K562 (cell line): ENCODE data around the gene TMEM163.

ENCODE experiments used
- ID3 ChIP-seq, 2 experiments: fragments of 250-450 bp in 1 of 2; fragments of 450-650 bp in 1 of 2; sonication (Bioruptor Pico) in 1 of 2; IDR thresholded peaks; 2 replicates each; pipeline versions ENCODE4 v1.6.1 to v1.8.0; 2016 to 2021; ENCODE audit warnings: mild to moderate bottlenecking in 2 of 2, moderate library complexity in 2 of 2, missing compliant biosample characterization in 1 of 2, missing genetic modification characterization in 1 of 2
- REST ChIP-seq, 2 experiments: fragments of 450-650 bp; formaldehyde crosslinking in 1 of 2; IDR thresholded peaks; 2 replicates each; pipeline versions ENCODE4 v1.4.0 to v1.6.1; 2014 to 2020; ENCODE audit warnings: mild to moderate bottlenecking in 2 of 2, borderline replicate concordance in 1 of 2, low read depth in 1 of 2
- RFX1 ChIP-seq: fragments of 450-650 bp; IDR thresholded peaks from 2 replicates; pipeline ENCODE4 v1.6.1; 2016; ENCODE audit warnings: mild to moderate bottlenecking, moderate library complexity
- TAF1 ChIP-seq: IDR thresholded peaks from 2 replicates; pipeline ENCODE4 v1.6.1; 2011; ENCODE audit warnings: mild to moderate bottlenecking, low read length, moderate library complexity; ENCODE audit not compliant: insufficient read depth, control insufficient read depth, severe bottlenecking; ENCODE audit errors: extremely low read depth
- TCF7L2 ChIP-seq: fragments of 150-350 bp; IDR thresholded peaks from 2 replicates; pipeline ENCODE4 v1.6.1; 2016; ENCODE audit warnings: low read depth, mild to moderate bottlenecking, low read length, moderate library complexity
- TEAD1 ChIP-seq, 2 experiments: fragments of 450-650 bp in 1 of 2; sonication (generic) in 1 of 2; formaldehyde crosslinking; IDR thresholded peaks; 2 replicates each; pipeline versions ENCODE4 v1.4.0 to v1.8.0; 2020 to 2022; ENCODE audit warnings: mild to moderate bottlenecking in 2 of 2, missing genetic modification reagents in 1 of 2
- TF ChIP-seq, protein P1 (sequence below): fragments of 450-650 bp; IDR thresholded peaks from 2 replicates; pipeline ENCODE4 v1.6.1; 2017; ENCODE audit warnings: mild to moderate bottlenecking, moderate library complexity

GRCh38 chr2:134459706-134460406 is 258.9 kb downstream of the TMEM163 start:
- TF ChIP-seq REST (IDR thresholded peaks at IDR 0.05; ENCODE audit: borderline replicate concordance) (no peak), REST (CRISPR knock-in tag; IDR thresholded peaks at IDR 0.05; ENCODE audit: low read depth) (no peak), RFX1 (no peak), TAF1 (no peak), TEAD1 (CRISPR knock-in tag; IDR thresholded peaks at IDR 0.05) (no peak), TCF7L2 (no peak), ID3 (CRISPR knock-in tag; IDR thresholded peaks at IDR 0.05) (no peak), ID3 (tag; IDR thresholded peaks at IDR 0.05) (no peak)
- TF ChIP-seq, protein P1, sequence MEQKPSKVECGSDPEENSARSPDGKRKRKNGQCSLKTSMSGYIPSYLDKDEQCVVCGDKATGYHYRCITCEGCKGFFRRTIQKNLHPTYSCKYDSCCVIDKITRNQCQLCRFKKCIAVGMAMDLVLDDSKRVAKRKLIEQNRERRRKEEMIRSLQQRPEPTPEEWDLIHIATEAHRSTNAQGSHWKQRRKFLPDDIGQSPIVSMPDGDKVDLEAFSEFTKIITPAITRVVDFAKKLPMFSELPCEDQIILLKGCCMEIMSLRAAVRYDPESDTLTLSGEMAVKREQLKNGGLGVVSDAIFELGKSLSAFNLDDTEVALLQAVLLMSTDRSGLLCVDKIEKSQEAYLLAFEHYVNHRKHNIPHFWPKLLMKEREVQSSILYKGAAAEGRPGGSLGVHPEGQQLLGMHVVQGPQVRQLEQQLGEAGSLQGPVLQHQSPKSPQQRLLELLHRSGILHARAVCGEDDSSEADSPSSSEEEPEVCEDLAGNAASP = no peak
